Left kidney (tissue), 8 donors: ENCODE data around the gene CHRDL1. TPM values are rescaled to one million over a fixed set of nuclear protein-coding genes. Genes with fewer than 3 reads are reported as not detected.
"Not testable (repeated sequence)": the region's sequence is repeated elsewhere in the genome, so short reads cannot be mapped to it uniquely, and the experiment has no call there.

Experiments
- DNase-seq: peaks from one replicate; pipeline ENCODE4 v3.0.0-alpha.2; 2013
- long read RNA-seq, 8 donors: transcript quantifications; one replicate each; lab custom pipeline, GENCODE V29; 2026
- polyA plus RNA-seq: library from polyadenylated mRNA; unstranded; fragments of 120-200 nt; gene quantifications from one replicate; pipeline ENCODE4 v1.2.1, GENCODE V29; 2013; ENCODE audit not compliant: insufficient read length

The CHRDL1 gene, protein sequence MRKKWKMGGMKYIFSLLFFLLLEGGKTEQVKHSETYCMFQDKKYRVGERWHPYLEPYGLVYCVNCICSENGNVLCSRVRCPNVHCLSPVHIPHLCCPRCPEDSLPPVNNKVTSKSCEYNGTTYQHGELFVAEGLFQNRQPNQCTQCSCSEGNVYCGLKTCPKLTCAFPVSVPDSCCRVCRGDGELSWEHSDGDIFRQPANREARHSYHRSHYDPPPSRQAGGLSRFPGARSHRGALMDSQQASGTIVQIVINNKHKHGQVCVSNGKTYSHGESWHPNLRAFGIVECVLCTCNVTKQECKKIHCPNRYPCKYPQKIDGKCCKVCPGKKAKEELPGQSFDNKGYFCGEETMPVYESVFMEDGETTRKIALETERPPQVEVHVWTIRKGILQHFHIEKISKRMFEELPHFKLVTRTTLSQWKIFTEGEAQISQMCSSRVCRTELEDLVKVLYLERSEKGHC
- polyA plus RNA-seq, result 12.9 TPM
- long read RNA-seq, donor 1, partial matches to known transcripts, result 0 of 1 reads
- long read RNA-seq, donor 1, other reads (novel, unspliced or antisense), result 0 of 1 reads
- long read RNA-seq, donor 2, result 0 reads
- long read RNA-seq, donor 3, partial matches to known transcripts, result 0 of 1 reads
- long read RNA-seq, donor 3, other reads (novel, unspliced or antisense), result 0 of 1 reads
- long read RNA-seq, donor 4, result 0 reads
- long read RNA-seq, donor 5, partial matches to known transcripts, result 0 of 1 reads
- long read RNA-seq, donor 5, other reads (novel, unspliced or antisense), result 0 of 1 reads
- long read RNA-seq, donor 6, result 0 reads
- long read RNA-seq, donor 7, result 0 reads
- long read RNA-seq, donor 8, result 0 reads

DNA sequence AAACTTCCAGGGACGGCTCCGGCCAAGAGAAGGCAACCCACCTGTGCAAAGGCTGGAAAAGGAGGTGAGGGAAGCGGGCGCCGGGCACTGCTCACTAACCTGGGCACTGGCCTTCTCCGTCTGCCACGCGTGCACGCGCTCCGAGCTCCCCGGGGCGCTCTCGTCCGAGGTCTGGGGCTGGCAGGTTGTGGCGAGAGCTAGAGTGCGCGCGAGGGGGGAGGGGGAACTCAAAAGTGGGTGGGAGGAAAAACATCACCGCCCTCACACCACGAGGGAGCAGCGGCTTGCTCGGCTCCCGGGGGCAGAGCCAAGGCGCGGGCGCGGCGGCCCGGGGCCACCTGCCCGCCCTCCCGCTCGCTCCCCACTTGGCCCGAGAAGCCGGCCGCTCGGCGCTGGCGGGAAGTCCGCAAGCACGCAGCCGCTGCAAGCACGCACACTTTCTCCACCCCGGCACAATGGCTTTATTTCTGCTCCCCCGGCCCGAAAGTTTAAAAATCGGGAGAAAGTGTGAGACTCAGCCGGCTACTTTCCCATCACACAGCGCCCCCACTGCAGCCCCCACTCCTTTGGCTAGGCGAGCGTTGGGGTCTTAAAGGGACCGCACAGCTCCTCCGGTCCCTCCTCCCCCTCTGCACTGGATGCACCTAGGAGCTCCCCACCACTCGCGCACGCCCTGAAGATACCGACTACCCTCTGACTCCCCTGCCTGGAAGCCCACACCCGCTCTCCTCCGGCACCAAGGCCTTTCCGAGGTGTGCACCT lies at the start of gene CHRDL1:
Gene CHRDL1, minus strand, starts transcription at position 173 of the 762 bp plus-strand sequence. CDS start 3,636 bp downstream, outside the sequence.
- DNase-seq, result peak; percentile 30

DNA sequence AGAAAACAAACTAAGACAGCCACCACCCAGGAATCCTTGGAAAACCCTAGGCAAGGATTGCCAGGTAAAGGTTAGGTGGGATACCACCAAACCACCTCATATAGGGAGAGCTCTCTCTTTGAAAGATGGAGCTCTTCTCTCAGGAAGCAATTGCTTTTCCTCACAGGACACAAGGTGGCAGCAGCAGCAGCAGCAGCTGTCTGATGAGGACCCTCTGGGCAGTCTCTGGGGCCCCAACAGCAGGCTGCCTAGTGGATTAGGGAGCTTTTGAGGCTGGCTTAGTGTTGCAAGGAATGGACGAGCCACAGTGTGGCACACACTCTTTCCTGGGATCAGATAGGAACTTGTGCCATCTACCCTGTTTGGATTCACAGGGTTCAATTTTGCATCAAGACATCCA lies 41.4 kb upstream of the CHRDL1 start:
- DNase-seq, result no peak

DNA sequence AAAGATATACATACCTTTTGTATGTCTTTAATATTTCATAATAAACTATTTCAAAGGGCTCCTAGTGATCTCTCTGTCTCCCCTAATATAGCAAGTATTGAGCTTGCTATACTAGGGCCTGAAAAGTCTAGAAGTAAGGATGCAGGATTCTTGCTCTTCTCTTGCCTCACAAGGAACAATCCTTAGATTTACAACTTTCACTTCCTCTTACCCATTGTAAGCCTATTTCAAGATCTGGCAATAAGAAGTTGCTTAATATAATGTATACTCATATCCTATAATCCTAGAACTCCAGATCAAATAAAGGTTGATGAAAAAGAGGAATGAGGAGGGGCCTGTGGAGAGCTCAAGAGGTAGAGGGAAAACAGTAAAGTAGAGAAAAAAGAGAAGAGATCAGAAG lies 40.8 kb upstream of the CHRDL1 start:
- DNase-seq, result no peak

- DNase-seq, result no peak
Observed at GRCh38 chrX:110836001-110836400, 40.4 kb upstream of the CHRDL1 start.

DNA sequence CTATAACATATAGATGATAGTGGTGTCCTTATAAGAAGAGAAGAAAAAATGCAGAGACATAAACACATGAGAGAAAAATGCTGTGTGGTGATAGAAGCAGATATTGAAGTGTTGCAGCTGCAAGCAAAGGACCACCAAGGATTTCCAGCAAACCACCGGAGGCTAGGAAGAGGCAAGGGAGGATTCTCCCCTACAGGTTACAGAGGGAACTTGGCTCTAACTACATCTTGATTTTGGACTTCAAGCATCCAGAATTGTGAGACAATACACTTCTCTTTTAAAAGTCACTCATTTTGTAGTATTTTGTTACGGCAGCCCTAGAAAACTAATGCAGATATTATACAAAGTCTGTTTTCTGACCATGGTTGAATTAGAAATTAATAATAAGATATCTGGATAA lies 30.4 kb upstream of the CHRDL1 start:
- no peak for DNase-seq

DNA sequence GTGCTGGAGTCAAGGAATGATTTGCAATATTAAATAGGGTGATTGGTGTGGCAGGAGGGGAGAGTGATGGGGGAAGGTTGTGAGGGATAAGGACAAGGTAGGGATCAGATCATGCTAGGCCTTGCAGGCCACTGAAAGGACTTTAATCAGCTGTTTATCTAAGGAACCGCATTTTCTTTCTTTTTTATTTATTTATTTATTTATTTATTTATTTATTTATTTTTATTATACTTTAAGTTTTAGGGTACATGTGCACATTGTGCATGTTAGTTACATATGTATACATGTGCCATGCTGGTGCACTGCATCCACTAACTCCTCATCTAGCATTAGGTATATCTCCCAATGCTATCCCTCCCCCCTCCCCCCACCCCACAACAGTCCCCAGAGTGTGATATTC lies 20.9 kb upstream of the CHRDL1 start:
- DNase-seq, result not testable (repeated sequence)

DNA sequence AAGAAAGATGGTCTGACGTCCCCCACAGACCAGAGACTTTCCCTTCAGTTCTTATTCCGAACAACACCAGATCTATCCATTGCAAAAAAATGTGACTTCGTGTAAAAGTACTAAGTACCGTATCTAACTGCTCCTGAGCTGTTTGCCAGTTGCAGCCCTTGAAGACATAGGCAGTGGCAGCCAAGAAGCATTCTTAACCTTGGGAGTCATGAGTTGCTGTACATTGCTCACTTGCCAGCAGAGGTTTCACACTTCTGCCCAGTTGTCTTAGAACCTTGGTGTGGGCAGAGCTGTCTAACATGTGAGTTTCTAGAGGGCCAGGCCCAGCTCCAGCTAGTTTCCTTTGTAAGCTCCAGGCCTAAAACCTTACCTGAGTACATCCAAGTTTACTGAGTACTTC lies 10.5 kb upstream of the CHRDL1 start:
- no peak for DNase-seq

DNA sequence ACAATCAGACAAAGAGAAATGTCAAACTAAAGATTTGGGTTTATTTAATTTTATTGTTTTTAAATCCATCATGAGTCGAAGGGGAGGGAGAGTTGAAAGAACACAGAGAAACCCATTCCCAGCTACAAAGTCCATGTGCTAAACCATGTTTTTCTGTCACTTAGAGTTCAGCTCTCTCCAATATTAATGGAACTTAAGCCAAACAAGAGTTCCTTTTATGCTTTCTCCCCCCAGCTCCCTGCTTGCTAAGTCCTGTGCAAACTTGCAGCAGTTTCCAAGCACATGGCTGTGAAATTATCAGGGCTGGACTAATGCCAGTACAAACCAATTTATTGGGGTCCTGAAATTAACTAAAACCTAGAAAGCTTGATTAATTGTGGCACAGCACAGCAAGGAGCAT lies 9.7 kb upstream of the CHRDL1 start:
- no peak for DNase-seq

- no peak for DNase-seq
Observed at GRCh38 chrX:110804446-110804845, 8.8 kb upstream of the CHRDL1 start.

- no peak for DNase-seq
Observed at GRCh38 chrX:110803506-110803905, 7.9 kb upstream of the CHRDL1 start.

- no peak for DNase-seq
Observed at GRCh38 chrX:110796407-110796697, 735 bp upstream of the CHRDL1 start.

- DNase-seq, result no peak
Observed at GRCh38 chrX:110794601-110795000, 1.0 kb downstream of the CHRDL1 start.

GRCh38 chrX:110791071-110791470 lies 4.5 kb downstream of the CHRDL1 start:
- DNase-seq, result no peak

GRCh38 chrX:110786486-110786885 lies 9.1 kb downstream of the CHRDL1 start:
- no peak for DNase-seq

DNA sequence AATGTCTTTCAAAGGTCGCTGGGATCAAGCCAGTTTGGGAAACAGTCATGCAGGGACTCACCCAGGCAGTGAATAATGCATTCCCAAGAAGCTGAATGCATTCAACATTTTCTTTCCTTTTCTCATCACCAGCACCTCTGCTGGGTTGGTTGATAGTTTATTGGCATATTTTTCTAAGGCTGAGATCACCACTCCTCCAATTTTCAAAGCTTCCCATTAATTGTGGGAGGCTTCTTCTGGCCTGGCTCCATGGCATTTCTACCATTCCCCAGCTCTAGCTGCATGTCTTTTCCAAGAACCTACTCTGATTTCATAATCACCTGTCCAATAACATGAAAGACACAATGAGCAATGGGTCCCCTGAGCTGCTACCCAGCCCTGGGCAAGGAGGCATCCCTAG lies 35.8 kb downstream of the CHRDL1 start:
- DNase-seq, result no peak

GRCh38 chrX:110758781-110759422 lies 36.7 kb downstream of the CHRDL1 start:
- DNase-seq, result no peak

- DNase-seq, result no peak
Observed at GRCh38 chrX:110755611-110756010, 40.0 kb downstream of the CHRDL1 start.

GRCh38 chrX:110755061-110755460 lies 40.6 kb downstream of the CHRDL1 start:
- no peak for DNase-seq

DNA sequence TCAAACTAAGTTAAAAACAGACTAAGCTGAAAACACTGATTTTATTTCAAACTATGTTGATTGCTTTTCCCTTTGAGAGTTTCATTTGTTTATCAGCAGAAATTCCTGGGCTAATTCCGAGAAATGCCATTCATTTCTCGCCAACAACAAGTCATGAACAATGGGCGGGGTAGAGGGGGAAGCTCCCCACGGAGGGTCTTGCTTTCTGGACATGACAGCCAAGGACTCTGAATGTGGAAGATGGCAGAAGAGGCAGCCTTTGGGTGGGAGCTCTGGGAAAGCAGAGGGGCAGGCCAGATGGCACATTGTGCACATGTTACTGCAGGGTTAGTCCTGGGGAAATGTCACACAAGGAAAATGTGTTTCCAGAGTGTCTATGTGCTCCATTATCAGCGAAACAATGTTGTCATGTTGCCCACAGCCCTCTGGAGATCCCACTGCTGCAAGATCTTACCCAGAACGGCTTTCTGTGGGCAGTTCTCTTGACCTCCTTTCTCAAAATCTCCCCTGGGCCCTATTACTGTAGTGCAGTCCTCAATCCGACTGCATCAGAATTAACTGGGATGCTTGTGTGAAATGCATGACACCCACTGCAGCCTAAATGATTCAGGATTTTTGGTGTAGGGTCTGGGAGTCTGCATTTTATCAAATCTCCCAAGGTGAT lies 45.0 kb downstream of the CHRDL1 start:
- DNase-seq, result no peak

DNA sequence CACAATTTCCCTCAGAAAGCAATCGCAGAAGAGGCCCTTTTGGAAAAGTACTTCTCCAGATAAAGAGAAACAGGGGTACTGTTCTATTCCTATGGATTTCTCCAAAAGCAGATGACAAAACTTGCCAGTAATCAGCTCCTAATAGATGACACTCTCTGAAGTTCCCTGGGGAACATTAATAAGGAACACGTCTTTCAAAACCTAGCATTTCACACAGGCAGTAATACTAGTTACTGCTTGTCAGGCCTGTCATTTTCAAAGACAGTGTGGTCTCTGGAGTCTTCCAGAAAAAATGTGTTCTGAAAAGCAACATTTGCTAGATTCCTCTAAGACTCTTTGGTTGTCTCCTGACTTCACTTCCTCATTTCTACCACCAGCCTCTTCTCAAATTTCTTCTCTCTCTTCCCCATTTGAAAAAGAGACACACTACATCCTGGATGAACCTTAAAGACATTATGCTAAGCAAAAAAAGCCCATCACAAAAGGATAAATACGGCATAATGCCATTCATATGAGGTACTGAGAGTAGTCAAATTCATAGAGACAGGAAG lies 47.3 kb downstream of the CHRDL1 start:
- no peak for DNase-seq

DNA sequence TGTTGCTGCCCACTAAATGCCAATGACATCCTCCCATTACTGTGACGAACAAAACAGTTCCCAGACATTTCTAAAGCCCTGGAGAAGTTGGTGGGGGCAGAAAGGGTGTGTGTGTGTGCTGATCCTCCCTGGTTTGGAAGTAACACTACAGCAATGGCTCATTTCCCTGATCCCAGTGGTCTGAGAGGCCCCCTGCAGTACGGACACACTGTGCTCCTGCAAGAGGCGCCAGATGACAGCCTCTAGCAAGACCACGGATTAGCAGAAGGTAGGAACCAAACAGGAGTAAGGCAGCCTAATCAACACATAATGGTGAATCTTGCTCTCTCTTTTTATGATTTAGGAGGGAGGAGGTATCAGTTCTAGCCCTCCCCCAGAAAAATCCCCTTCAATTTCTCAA lies 49.6 kb downstream of the CHRDL1 start:
- DNase-seq, result no peak
